Esophagus (tissue), 2 donors: ENCODE data around the gene VGF. TPM values are rescaled to one million over a fixed set of nuclear protein-coding genes. Genes with fewer than 3 reads are reported as not detected.
A peak's percentile ranks its signal among the peaks of the same experiment; 100 is the strongest.
"Not testable (repeated sequence)": the region's sequence is repeated elsewhere in the genome, so short reads cannot be mapped to it uniquely, and the experiment has no call there.

Experiments used
- H3K27ac ChIP-seq, 2 donors: one replicate each; pipeline ENCODE4 v1.5.1; 2013; ENCODE audit warnings: low read depth in 2 of 2, mild to moderate bottlenecking in 2 of 2, inconsistent platforms in 1 of 2, low read length in 1 of 2, moderate library complexity in 1 of 2
- H3K27me3 ChIP-seq, 2 donors: one replicate each; pipeline ENCODE4 v1.6.1; 2013; ENCODE audit warnings: low read length in 2 of 2, control low read depth in 1 of 2, mild to moderate bottlenecking in 1 of 2; ENCODE audit not compliant: insufficient read depth in 2 of 2, control insufficient read depth in 1 of 2
- H3K36me3 ChIP-seq, 2 donors: one replicate each; pipeline ENCODE4 v1.6.1; 2013; ENCODE audit warnings: low read length in 1 of 2; ENCODE audit not compliant: control insufficient read depth in 2 of 2, insufficient read depth in 2 of 2
- H3K4me1 ChIP-seq, 2 donors: one replicate each; pipeline ENCODE4 v1.6.1; 2013; ENCODE audit warnings: low read length in 1 of 2; ENCODE audit not compliant: control insufficient read depth in 2 of 2, insufficient read depth in 2 of 2
- H3K4me3 ChIP-seq, 2 donors: one replicate each; pipeline ENCODE4 v1.5.1; 2013; ENCODE audit warnings: low read length in 2 of 2, mild to moderate bottlenecking in 2 of 2, low read depth in 1 of 2, moderate library complexity in 1 of 2
- H3K9me3 ChIP-seq, 2 donors: one replicate each; pipeline ENCODE4 v1.6.1; 2013; ENCODE audit warnings: mild to moderate bottlenecking in 2 of 2, low read depth in 1 of 2, low read length in 1 of 2, moderate library complexity in 1 of 2; ENCODE audit not compliant: control insufficient read depth in 2 of 2, insufficient read depth in 1 of 2
- WGBS, 2 donors: extraction: QIAGEN DNeasy Blood & Tissue Kit; methylation state at CpG; one replicate each; pipeline ENCODE4 v1.1.7; 2013; 5-methylcytosine and 5-hydroxymethylcytosine counted together
- polyA plus RNA-seq, 2 donors: library from polyadenylated mRNA; stranded (reverse); fragments of 200-250 nt; gene quantifications; one replicate each; pipeline ENCODE4 v1.2.3, GENCODE V29; 2013
- donor health status: healthy with polysubstance abuse.
- donor health status: Bipolar disorder and iron deficiency.

VGF gene
- polyA plus RNA-seq, 2 donors = 0.01 TPM; not detected in 1

DNA sequence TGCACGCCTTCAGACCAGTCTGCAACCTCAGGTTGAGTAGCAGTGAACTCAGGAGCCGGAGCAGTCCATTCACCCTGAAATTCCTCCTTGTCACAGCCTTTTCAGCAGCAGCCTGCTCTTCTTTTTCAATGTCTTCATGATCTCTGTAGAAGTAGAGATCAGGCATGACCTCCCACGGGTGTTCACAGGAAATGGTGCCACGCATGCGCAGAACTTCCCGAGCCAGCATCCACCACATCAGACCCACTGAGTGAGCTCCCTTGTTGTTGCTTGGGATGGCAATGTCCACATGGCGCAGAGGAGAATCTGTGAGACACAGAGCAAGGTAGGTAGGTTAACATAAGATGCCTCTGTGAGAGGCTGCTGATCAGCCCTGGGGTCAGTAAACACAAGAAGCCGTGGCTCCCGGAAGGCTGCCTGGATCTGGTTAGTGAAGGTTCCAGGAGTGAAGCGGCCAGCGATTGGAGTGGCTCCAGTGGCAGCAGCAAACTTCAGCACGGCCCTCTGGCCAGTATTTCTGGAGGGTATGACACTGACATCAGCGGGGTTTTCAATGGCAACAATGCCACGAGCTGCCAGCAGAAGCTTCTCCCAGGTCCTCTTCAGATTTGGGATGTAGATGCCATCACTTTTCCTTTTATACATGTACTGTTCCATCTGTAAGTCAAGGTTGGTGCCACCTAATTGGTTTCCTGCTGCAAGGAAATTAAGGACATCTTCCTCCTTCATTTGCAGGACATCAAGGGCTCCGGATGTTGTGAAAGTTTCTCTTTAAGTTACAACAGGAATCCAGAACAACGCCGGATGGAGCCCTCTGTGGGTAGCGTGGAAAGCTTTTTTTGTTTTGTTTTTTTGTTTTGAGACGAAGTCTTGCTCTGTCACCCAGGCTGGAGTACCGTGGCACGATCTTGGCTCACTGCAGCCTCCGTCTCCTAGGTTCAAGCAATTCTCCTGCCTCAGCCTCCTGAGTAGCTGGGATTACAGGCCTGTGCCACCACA lies 38.7 kb upstream of the VGF start:
- not testable (repeated sequence) for H3K9me3 ChIP-seq, H3K36me3 ChIP-seq, H3K4me1 ChIP-seq, H3K27ac ChIP-seq, H3K4me3 ChIP-seq
- WGBS, 2 donors = 64 to 69% methylated on average over 22 of the region's 22 CpGs
- peaks cover 0 to 23% of the 10 kb centered on the region in 2 donors for H3K27me3 ChIP-seq

DNA sequence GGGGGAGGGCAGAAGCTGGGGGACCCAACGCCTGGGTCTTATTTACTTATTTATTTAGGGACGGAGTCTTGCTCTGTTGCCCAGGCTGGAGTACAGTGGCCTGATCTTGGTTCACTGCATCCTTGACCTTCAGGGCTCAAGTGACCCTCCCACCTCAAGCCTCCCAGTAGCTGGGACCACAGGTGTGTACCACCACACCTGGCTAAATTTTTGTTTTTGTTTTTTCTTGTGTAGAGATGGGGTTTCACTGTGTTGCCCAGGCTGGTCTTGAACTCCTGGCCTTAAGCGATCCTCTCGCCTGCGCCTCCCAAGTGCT lies 37.2 kb upstream of the VGF start:
- H3K4me3 ChIP-seq = no peak overlapping the region
- peaks cover 0 to 7% of the 10 kb centered on the region in 2 donors for H3K4me1 ChIP-seq
- 82 to 83% methylated on average over 5 of the region's 5 CpGs for WGBS, 2 donors
- peaks cover 0 to 24% of the 10 kb centered on the region in 2 donors for H3K27me3 ChIP-seq
- no peaks in the 10 kb centered on the region for H3K36me3 ChIP-seq
- no peaks in the 10 kb centered on the region for H3K9me3 ChIP-seq
- H3K27ac ChIP-seq = no peak overlapping the region

DNA sequence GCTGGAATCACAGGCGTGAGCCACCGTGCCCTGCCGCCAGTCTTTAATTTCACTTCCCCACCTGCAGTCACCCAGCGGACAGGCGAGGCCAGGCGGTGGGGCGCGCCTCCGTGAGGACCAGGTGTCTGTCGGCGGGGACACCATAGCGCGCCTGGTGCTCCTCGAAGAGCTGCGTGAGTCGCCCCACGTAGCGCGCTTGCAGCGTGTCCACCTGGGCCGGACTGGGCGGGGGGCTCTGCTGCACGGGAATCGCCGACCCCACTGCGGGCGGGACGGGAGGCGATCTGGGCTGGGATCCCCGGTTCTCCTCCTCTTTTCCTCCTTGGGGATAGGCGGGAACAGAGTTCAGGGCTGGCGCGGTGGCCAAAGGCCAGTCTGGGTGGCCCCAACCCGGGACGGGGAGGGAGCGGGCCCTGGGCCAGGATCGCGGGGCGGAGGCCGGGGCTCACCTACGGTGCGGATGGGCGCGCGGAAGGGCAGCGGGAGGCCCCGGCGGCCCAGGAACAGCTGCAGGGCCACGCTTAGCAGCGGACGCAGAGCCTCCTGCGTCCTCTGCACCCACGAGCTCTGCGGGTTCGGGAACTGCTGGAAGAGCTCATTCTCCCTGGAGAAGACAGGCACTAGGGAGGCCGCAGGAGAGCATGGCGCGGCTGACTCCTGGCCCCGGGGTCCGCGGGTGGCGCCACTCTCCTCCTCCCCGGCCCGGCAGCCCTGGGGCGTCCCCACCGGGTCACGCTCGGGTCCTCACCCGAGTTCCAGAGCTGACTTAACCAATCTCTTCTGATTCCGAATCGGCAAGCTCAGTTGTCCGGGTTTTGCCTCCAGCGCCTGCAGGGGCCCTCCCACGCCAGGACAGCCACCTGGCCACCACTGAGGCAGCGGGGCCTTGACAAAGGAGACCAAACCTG lies 36.6 kb upstream of the VGF start:
- Histone ChIP-seq H3K4me3 (peak overlapping the region in 1 of 2 donors; percentile 14), H3K27me3 (peaks cover 0 to 24% of the 10 kb centered on the region in 2 donors), H3K36me3 (no peaks in the 10 kb centered on the region), H3K27ac (no peak overlapping the region), H3K9me3 (no peaks in the 10 kb centered on the region), H3K4me1 (peaks cover 0 to 7% of the 10 kb centered on the region in 2 donors)
- WGBS, 2 donors = 8 to 10% methylated on average over 73 to 75 of the region's 75 CpGs

DNA sequence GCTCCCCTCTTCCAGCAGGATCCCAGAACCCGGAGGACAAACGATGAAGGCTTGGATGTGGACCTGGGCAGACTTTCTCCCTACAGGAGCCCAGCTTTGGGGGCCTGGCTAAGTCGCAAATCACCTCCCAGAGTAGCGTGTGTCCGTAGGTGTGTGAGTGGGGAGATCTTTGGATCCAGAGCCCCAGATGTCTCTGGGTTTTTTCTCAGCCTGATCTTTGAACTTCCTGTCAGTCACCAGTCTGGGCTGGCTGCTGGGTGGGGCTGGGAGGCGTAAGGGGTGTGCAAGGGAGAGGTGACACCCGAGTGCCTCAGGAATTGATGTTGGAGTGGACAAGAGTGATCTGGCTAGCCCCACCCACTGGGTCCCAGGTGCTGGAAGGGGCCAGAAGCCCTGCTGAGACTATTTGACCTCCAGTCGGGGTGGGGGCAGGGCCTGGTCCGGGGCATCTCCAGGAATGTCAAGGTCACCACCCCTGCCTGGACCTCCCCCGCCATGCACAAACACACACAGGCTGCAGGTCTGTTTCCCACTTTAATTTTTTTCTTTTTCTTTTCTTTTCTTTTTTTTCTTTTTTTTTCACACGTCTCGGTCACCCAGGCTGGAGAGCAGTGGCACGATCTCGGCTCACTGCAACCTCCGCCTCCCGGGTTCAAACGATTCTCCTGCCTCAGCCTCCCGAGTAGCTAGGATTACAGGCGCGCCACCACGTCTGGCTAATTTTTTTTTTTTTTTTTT lies 35.7 kb upstream of the VGF start, which contains the start of gene MOGAT3:
MOGAT3 (minus strand) TSS at position 175 of the 738 bp plus-strand sequence. CDS start 182 bp downstream, outside the sequence.
- 35 to 36% methylated on average over 21 of the region's 21 CpGs for WGBS, 2 donors
- peak within 1 kb of the TSS in 1 of 2 donors; percentile 14 for H3K4me3 ChIP-seq
- H3K36me3 ChIP-seq = no peaks in the 10 kb centered on the region
- peaks cover 0 to 24% of the 10 kb centered on the region in 2 donors for H3K27me3 ChIP-seq
- H3K9me3 ChIP-seq = no peaks in the 10 kb centered on the region
- H3K4me1 ChIP-seq = peaks cover 0 to 7% of the 10 kb centered on the region in 2 donors
- no peak within 1 kb of the TSS for H3K27ac ChIP-seq

DNA sequence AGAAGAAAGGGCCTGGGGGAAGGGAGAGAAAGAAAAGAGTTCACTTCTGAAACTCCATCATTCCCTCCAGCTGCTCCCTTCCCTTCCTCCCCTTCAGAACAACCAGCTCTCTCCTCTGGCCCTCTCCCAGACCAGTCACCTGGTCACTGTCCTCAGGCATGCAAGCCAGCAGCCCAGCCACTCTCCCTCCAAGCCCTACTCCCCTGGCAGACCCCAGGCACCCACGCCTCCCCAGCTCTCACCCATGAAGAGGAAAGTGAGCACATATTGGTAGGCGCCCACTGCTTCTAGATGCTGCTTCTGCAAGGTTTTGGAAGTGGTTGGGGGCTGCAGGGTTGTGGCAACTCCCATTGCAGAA lies 35.1 kb upstream of the VGF start:
- no peaks in the 10 kb centered on the region for H3K36me3 ChIP-seq
- peaks cover 0 to 24% of the 10 kb centered on the region in 2 donors for H3K27me3 ChIP-seq
- peaks cover 0 to 7% of the 10 kb centered on the region in 2 donors for H3K4me1 ChIP-seq
- no peaks in the 10 kb centered on the region for H3K9me3 ChIP-seq
- WGBS, 2 donors = 80 to 88% methylated on average over 2 of the region's 2 CpGs
- no peak overlapping the region for H3K4me3 ChIP-seq
- no peak overlapping the region for H3K27ac ChIP-seq

DNA sequence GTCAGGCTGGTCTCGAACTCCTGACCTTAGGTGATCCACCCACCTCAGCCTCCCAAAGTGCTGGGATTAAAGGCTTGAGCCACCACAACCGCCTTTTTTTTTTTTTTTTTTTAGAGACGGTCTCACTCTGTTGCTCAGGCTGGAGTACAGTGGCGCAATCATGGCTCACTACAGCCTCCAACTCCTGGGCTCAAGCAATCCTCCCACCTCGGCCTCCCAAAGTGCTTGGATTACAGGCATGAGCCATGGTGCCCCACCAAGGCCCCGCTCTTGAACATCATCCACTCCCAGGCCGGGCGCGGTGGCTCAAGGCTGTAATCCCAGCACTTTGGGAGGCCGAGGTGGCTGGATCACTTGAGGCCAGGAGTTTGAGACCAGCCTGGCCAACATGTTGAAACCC lies 34.2 kb upstream of the VGF start:
- peaks cover 0 to 24% of the 10 kb centered on the region in 2 donors for H3K27me3 ChIP-seq
- WGBS, 2 donors = 86 to 92% methylated on average over 10 of the region's 10 CpGs
- H3K9me3 ChIP-seq, H3K4me1 ChIP-seq, H3K36me3 ChIP-seq, H3K4me3 ChIP-seq, H3K27ac ChIP-seq: not testable (repeated sequence)

DNA sequence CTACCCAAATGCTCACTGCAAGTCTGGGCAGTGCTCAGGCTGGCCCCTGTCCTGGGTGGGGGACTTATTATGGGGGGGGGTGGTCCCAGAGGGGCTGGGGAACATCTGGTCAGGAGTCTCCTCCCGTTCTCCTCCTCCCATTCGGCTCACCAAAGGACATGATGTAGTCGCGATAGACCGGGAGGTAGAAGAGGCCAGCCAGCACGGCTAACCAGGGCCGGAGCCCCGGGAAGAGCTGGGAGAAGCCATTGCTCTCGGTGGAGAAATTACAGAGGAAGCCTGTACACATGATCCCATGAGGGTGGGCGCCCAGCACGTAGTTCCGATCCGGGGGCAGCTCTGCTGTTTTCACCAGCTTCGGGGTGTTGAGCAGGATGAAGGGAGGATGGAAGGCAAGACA lies 33.1 kb upstream of the VGF start:
- Histone ChIP-seq H3K4me1 (peaks cover 0 to 7% of the 10 kb centered on the region in 2 donors), H3K36me3 (no peaks in the 10 kb centered on the region), H3K9me3 (no peaks in the 10 kb centered on the region), H3K27ac (no peak overlapping the region), H3K27me3 (peaks cover 0 to 24% of the 10 kb centered on the region in 2 donors), H3K4me3 (no peak overlapping the region)
- WGBS, 2 donors = 72 to 79% methylated on average over 14 of the region's 14 CpGs

DNA sequence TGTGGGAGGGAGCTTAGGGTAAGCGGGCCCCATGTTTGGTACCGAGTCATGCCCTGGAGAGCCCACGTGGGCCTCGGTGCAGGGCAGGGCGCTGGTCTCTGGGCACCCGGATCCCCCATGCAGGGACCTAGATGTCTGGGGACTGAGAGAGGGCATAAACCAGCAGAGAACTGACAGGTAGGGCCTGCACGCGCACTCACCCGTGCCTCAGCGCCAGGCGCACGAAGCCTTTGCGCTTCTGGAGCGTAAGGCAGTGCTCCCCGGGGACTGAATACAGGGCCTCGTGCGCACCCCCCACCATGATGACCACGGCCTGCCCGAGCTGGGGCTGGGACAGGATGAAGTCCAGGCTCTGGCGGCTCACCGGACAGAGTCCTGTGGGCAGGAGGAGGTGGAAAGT lies 32.6 kb upstream of the VGF start:
- 77 to 78% methylated on average over 21 of the region's 21 CpGs for WGBS, 2 donors
- Histone ChIP-seq H3K27me3 (peaks cover 0 to 19% of the 10 kb centered on the region in 2 donors), H3K27ac (no peak overlapping the region), H3K36me3 (no peaks in the 10 kb centered on the region), H3K9me3 (no peaks in the 10 kb centered on the region), H3K4me1 (peaks cover 0 to 7% of the 10 kb centered on the region in 2 donors), H3K4me3 (no peak overlapping the region)

DNA sequence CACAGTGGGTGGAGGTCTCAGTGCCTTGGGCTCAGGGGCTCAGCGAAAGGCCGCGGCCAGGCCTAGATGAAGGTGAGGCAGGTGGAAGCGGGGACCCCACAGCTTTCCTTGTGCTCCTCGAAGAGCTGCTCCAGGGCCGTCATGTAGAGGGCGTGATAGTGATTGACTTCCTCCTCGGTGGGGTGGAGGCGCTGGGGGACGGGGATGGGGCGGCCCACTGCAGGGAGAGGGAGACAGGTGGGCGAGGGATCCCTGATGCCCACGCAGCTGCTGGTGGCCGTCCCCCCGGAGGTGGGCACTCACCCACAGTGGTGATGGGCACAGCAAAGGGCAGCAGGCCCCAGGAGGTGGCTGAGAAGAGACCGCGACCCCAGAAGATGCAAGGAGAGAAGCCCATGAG lies 30.5 kb upstream of the VGF start:
- 85 to 87% methylated on average over 17 of the region's 17 CpGs for WGBS, 2 donors
- H3K27ac ChIP-seq = no peak overlapping the region
- H3K4me3 ChIP-seq = no peak overlapping the region
- H3K36me3 ChIP-seq = no peaks in the 10 kb centered on the region
- H3K9me3 ChIP-seq = no peaks in the 10 kb centered on the region
- no peaks in the 10 kb centered on the region for H3K4me1 ChIP-seq
- peaks cover 0 to 4% of the 10 kb centered on the region in 2 donors for H3K27me3 ChIP-seq
